Fibroblast of lung (primary cell): ENCODE measurements around the gene POM121C.
"Not testable (repeated sequence)": the region's sequence is repeated elsewhere in the genome, so short reads cannot be mapped to it uniquely, and the experiment has no call there.

Experiments
- CTCF ChIP-seq, 2 donors: IDR thresholded peaks in 1 of 2; conservative IDR thresholded peaks in 1 of 2; 1 replicate in 1 of 2; 2 replicates in 1 of 2; pipeline ENCODE4 v1.5.1; 2011 to 2012; ENCODE audit warnings: low read length in 2 of 2, control low read depth in 1 of 2, inconsistent platforms in 1 of 2, low read depth in 1 of 2, mild to moderate bottlenecking in 1 of 2
- EZH2 ChIP-seq: IDR thresholded peaks from 2 replicates; pipeline ENCODE4 v1.5.1; 2012; ENCODE audit warnings: low read length, control low read depth, mild to moderate bottlenecking; ENCODE audit errors: missing control alignments

- not testable (repeated sequence) for TF ChIP-seq CTCF (conservative IDR thresholded peaks at IDR 0.05 in 1 of 2, IDR thresholded peaks at IDR 0.05 in 1 of 2; ENCODE audit: low read depth in 1 of 2, low read length in 2 of 2); EZH2
Measured at GRCh38 chr7:75442465-75443111, 43.5 kb downstream of the POM121C start.
